ENCODE measurements around the gene MELK.

MELK gene

GRCh38 chr9:36671561-36671960, 98.9 kb downstream of the MELK start:
- no peak for DNase-seq (ENCODE audit: low read depth in 3 of 3)

- DNase-seq (ENCODE audit: low read depth in 3 of 3) = no peak
These were observed 103.4 kb downstream of the MELK start for GRCh38 chr9:36676091-36676490.

GRCh38 chr9:36676778-36677485, 104.2 kb downstream of the MELK start:
- DNase-seq (ENCODE audit: low read depth in 3 of 3) = no peak

- DNase-seq (ENCODE audit: low read depth in 3 of 3) = no peak
These were observed 104.9 kb downstream of the MELK start for GRCh38 chr9:36677611-36678010.

- no peak for DNase-seq (ENCODE audit: low read depth in 3 of 3)
These were observed 107.0 kb downstream of the MELK start for GRCh38 chr9:36679710-36680109.

GRCh38 chr9:36686471-36686870, 113.8 kb downstream of the MELK start:
- DNase-seq (ENCODE audit: low read depth in 3 of 3) = no peak

- no peak for DNase-seq (ENCODE audit: low read depth in 3 of 3)
These were observed 117.9 kb downstream of the MELK start for GRCh38 chr9:36690412-36691168.

- no peak for DNase-seq (ENCODE audit: low read depth in 3 of 3)
These were observed 119.0 kb downstream of the MELK start for GRCh38 chr9:36691671-36692070.

- no peak for DNase-seq (ENCODE audit: low read depth in 3 of 3)
These were observed 126.3 kb downstream of the MELK start for GRCh38 chr9:36698984-36699383.

GRCh38 chr9:36704148-36704547, 131.5 kb downstream of the MELK start:
- DNase-seq (ENCODE audit: low read depth in 3 of 3) = no peak

- no peak for DNase-seq (ENCODE audit: low read depth in 3 of 3)
These were observed 141.1 kb downstream of the MELK start for GRCh38 chr9:36713515-36714490.

GRCh38 chr9:36716496-36716895, 143.8 kb downstream of the MELK start:
- DNase-seq (ENCODE audit: low read depth in 3 of 3) = no peak

- DNase-seq (ENCODE audit: low read depth in 3 of 3) = no peak
These were observed 144.6 kb downstream of the MELK start for GRCh38 chr9:36717276-36717675.

GRCh38 chr9:36718612-36719011, 145.9 kb downstream of the MELK start:
- DNase-seq (ENCODE audit: low read depth in 3 of 3) = no peak

- DNase-seq (ENCODE audit: low read depth in 3 of 3) = no peak
These were observed 147.3 kb downstream of the MELK start for GRCh38 chr9:36720043-36720442.

GRCh38 chr9:36721846-36722588, 149.3 kb downstream of the MELK start:
- no peak for DNase-seq (ENCODE audit: low read depth in 3 of 3)

GRCh38 chr9:36725777-36726356, 153.2 kb downstream of the MELK start:
- DNase-seq (ENCODE audit: low read depth in 3 of 3) = no peak
